Choroid plexus epithelial cell (primary cell): ENCODE data around the gene NELL1.

Source experiments
- DNase-seq: peaks from one replicate; pipeline ENCODE4 v3.0.0-alpha.2; 2010; ENCODE audit warnings: low read depth
- H3K4me3 ChIP-seq: 2 replicates; pipeline ENCODE4 v1.5.1; 2011; ENCODE audit warnings: low read depth, mild to moderate bottlenecking, control low read depth, low read length, moderate library complexity
- TF ChIP-seq, protein P1 (sequence below): conservative IDR thresholded peaks from 2 replicates; pipeline ENCODE4 v1.5.1; 2011; ENCODE audit warnings: low read depth, mild to moderate bottlenecking, control low read depth, inconsistent platforms, low read length, moderate library complexity

Gene NELL1

GRCh38 chr11:20876738-20877137, 207.4 kb downstream of the NELL1 start:
- no peak for DNase-seq
- TF ChIP-seq, protein P1, sequence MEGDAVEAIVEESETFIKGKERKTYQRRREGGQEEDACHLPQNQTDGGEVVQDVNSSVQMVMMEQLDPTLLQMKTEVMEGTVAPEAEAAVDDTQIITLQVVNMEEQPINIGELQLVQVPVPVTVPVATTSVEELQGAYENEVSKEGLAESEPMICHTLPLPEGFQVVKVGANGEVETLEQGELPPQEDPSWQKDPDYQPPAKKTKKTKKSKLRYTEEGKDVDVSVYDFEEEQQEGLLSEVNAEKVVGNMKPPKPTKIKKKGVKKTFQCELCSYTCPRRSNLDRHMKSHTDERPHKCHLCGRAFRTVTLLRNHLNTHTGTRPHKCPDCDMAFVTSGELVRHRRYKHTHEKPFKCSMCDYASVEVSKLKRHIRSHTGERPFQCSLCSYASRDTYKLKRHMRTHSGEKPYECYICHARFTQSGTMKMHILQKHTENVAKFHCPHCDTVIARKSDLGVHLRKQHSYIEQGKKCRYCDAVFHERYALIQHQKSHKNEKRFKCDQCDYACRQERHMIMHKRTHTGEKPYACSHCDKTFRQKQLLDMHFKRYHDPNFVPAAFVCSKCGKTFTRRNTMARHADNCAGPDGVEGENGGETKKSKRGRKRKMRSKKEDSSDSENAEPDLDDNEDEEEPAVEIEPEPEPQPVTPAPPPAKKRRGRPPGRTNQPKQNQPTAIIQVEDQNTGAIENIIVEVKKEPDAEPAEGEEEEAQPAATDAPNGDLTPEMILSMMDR: no peak
- no peak overlapping the region for H3K4me3 ChIP-seq

GRCh38 chr11:20880094-20880493, 210.7 kb downstream of the NELL1 start:
- DNase-seq: no peak
- H3K4me3 ChIP-seq: no peak overlapping the region
- TF ChIP-seq, protein P1: no peak

- DNase-seq: no peak
- no peak overlapping the region for H3K4me3 ChIP-seq
- TF ChIP-seq, protein P1: no peak
These were observed 212.1 kb downstream of the NELL1 start for GRCh38 chr11:20881328-20882079.

- no peak for DNase-seq
- no peak overlapping the region for H3K4me3 ChIP-seq
- TF ChIP-seq, protein P1: no peak
These were observed 217.8 kb downstream of the NELL1 start for GRCh38 chr11:20887137-20887536.

GRCh38 chr11:20894296-20894695, 224.9 kb downstream of the NELL1 start:
- TF ChIP-seq, protein P1: no peak
- DNase-seq: no peak
- no peak overlapping the region for H3K4me3 ChIP-seq

DNA sequence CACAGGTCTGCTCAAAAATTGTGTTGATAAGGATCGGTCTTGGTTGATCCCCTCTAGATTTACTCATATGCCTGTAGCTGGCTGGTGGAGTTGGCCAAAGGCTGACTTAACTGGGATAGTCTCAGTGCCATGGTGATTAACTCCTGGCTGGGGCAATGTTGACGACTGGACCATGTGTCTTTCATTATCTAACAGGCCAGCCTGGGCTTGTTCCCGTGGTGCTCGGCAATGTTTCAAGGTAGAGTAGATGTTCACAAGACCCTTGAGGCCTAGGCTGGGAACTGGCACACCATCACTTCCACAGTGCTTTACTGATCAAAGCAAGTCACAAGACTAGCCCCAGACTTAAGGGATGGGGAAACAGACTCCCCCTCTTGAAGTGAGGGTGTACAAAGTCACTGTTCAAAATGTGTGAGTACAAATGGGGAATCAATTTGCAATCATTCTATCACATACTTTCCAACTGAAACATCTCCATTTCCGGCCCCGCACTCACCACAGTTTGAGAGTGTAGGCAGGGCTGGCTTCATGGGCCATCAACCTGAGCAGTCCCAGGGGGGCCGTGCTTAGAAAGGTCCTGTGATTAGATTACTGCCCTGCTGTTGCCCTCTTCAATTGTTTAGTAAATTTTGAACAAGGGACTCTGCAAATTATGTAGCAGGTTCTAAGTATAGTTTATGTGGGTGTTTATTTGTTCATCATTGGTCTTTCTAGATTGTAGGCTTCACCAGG, 240.8 kb downstream of the NELL1 start:
- no peak overlapping the region for H3K4me3 ChIP-seq
- TF ChIP-seq, protein P1: no peak
- no peak for DNase-seq

- DNase-seq: no peak
- no peak overlapping the region for H3K4me3 ChIP-seq
- TF ChIP-seq, protein P1: no peak
These were observed 241.3 kb downstream of the NELL1 start for GRCh38 chr11:20910733-20911132.
